ENCODE results near the gene HMGCS1.
"Not testable (repeated sequence)": the region's sequence is repeated elsewhere in the genome, so short reads cannot be mapped to it uniquely, and the experiment has no call there.

Gene HMGCS1

GRCh38 chr5:43273552-43273951 lies 39.7 kb downstream of the HMGCS1 start:
- DNase-seq (ENCODE audit: low read depth), result no peak

GRCh38 chr5:43270645-43271044 lies 42.6 kb downstream of the HMGCS1 start:
- DNase-seq (ENCODE audit: low read depth), result no peak

GRCh38 chr5:43268188-43268820 lies 44.9 kb downstream of the HMGCS1 start:
- DNase-seq (ENCODE audit: low read depth), result no peak

GRCh38 chr5:43262269-43262668 lies 50.9 kb downstream of the HMGCS1 start:
- DNase-seq (ENCODE audit: low read depth), result not testable (repeated sequence)

GRCh38 chr5:43258116-43258515 lies 55.1 kb downstream of the HMGCS1 start:
- no peak for DNase-seq (ENCODE audit: low read depth)

- DNase-seq (ENCODE audit: low read depth), result no peak
These were observed 56.8 kb downstream of the HMGCS1 start for GRCh38 chr5:43256261-43256966.

- no peak for DNase-seq (ENCODE audit: low read depth)
These were observed 57.5 kb downstream of the HMGCS1 start for GRCh38 chr5:43255704-43256103.

GRCh38 chr5:43251754-43252153 lies 61.5 kb downstream of the HMGCS1 start:
- DNase-seq (ENCODE audit: low read depth), result no peak

- no peak for DNase-seq (ENCODE audit: low read depth)
These were observed 67.4 kb downstream of the HMGCS1 start for GRCh38 chr5:43245724-43246385.

GRCh38 chr5:43244823-43245565 lies 68.2 kb downstream of the HMGCS1 start:
- no peak for DNase-seq (ENCODE audit: low read depth)

- DNase-seq (ENCODE audit: low read depth), result no peak
These were observed 69.9 kb downstream of the HMGCS1 start for GRCh38 chr5:43243270-43243669.

GRCh38 chr5:43242196-43242595 lies 71.0 kb downstream of the HMGCS1 start:
- no peak for DNase-seq (ENCODE audit: low read depth)

Data from non-pigmented ciliary epithelial cell (primary cell).